Kidney (tissue), 14 donors: ENCODE results near the gene DYRK2. TPM values are rescaled to one million over a fixed set of nuclear protein-coding genes. Genes with fewer than 3 reads are reported as not detected.

Experiments used
- DNase-seq, 5 donors: peaks; one replicate each; pipeline ENCODE4 v3.0.0-alpha.2; 2013 to 2020
- FAIRE-seq: peaks from 2 replicates; lab custom pipeline; 2012; peaks lifted over from hg19 to GRCh38; lab: Jason Lieb, UNC
- H3K27ac ChIP-seq, 2 donors: one replicate each; pipeline ENCODE4 v1.7.0; 2013; ENCODE audit warnings: low read depth in 2 of 2, low read length in 2 of 2, inconsistent platforms in 1 of 2
- H3K27me3 ChIP-seq: one replicate; pipeline ENCODE4 v1.7.1; 2013; ENCODE audit warnings: low read length, inconsistent platforms; ENCODE audit not compliant: control insufficient read depth, insufficient read depth
- H3K36me3 ChIP-seq, 3 donors: one replicate each; pipeline versions ENCODE4 v1.7.0 to v1.7.1; 2013; ENCODE audit warnings: low read length in 3 of 3, control low read depth in 1 of 3, inconsistent platforms in 1 of 3; ENCODE audit not compliant: insufficient read depth in 3 of 3, control insufficient read depth in 2 of 3
- H3K4me1 ChIP-seq, 3 donors: one replicate each; pipeline versions ENCODE4 v1.7.0 to v1.7.1; 2013; ENCODE audit warnings: low read length in 3 of 3, inconsistent platforms in 1 of 3, low read depth in 1 of 3; ENCODE audit not compliant: control insufficient read depth in 2 of 3, insufficient read depth in 2 of 3
- H3K4me3 ChIP-seq, 3 donors: one replicate each; pipeline versions ENCODE4 v1.7.0 to v1.8.1; 2013; ENCODE audit warnings: low read length in 3 of 3, control low read depth in 1 of 3, inconsistent platforms in 1 of 3
- H3K9ac ChIP-seq, 3 donors: one replicate each; pipeline versions ENCODE4 v1.7.0 to v1.7.1; 2013; ENCODE audit warnings: low read length in 3 of 3, control low read depth in 1 of 3, inconsistent platforms in 1 of 3
- H3K9me3 ChIP-seq, 3 donors: one replicate each; pipeline versions ENCODE4 v1.7.0 to v1.7.1; 2013; ENCODE audit warnings: low read length in 3 of 3, control low read depth in 1 of 3, inconsistent platforms in 1 of 3; ENCODE audit not compliant: control insufficient read depth in 2 of 3, insufficient read depth in 1 of 3
- CTCF ChIP-seq: IDR thresholded peaks from 3 replicates; pipeline ENCODE4 v1.5.1; 2012; ENCODE audit warnings: mild to moderate bottlenecking, moderate library complexity, borderline replicate concordance; ENCODE audit not compliant: insufficient read depth; ENCODE audit errors: extremely low read depth
- intact Hi-C: fragments of 100-400 bp; cut with DNase I; formaldehyde crosslinking; loops from one replicate; pipeline ENCODE4 v1.11.1; 2022
- polyA plus RNA-seq: library from polyadenylated mRNA; stranded (reverse); fragments of 350-450 nt; fragmentation: Illumina TruSeq; extraction: RNeasy Lipid Tissue Mini Kit (QIAGEN cat#74804); gene quantifications from one replicate; pipeline ENCODE4 v1.2.3, GENCODE V29; 2014; ENCODE audit warnings: low read depth, low replicate concordance; ENCODE audit not compliant: insufficient read depth
- total RNA-seq: library from RNA; stranded (reverse); fragmentation: NEBNext Ultra II Directional; extraction: Animal tissue kit (Norgen Biotek cat#: 25700); gene quantifications from one replicate; pipeline ENCODE4 v1.2.1, GENCODE V29; 2021
- donor health status: control.
- donor health status: control.
- donor health status: control.
- donor health status: control.
- donor health status: control.
- donor health status: DM: yes; HTN: yes; CAD: no.
- donor health status: Normal renal cell carcinoma (clear cell type).

The DYRK2 gene
- total and polyA plus RNA-seq, 2 donors from 2014 or later: 2.8 to 35.4 TPM

- H3K4me3 ChIP-seq: no peak overlapping the region
- no peaks in the 10 kb centered on the region for H3K4me1 ChIP-seq
- intact Hi-C loops: no loop called here
- H3K27ac ChIP-seq: no peak overlapping the region
- FAIRE-seq (no peak), DNase-seq (no peak)
- no peaks in the 10 kb centered on the region for H3K9me3 ChIP-seq
- H3K9ac ChIP-seq: no peak overlapping the region
- H3K36me3 ChIP-seq: no peaks in the 10 kb centered on the region
- no peak for TF ChIP-seq CTCF
- H3K27me3 ChIP-seq: no peaks in the 10 kb centered on the region
Measured at GRCh38 chr12:67692966-67693365, 44.4 kb downstream of the DYRK2 start.

DNA sequence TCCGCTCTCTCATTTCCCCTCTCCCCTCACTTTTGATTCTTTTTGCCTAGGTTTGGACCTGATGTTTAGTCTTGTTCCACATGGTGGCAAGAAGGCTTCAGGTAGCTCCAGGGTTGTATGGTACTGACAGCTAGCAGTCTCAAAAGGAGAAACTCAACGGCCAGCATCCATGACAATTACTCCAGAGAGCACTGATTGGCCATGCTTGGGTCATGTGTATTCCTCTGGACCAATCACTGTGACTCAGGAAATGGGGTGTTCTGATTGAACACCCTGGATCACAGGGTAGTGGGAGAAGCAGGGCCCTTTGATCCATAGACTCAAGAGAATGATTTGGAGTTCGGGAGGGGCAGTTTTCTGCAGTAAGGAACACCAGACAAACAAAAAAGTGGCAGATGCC, 45.3 kb downstream of the DYRK2 start:
- DNase-seq (no peak), FAIRE-seq (no peak)
- Histone ChIP-seq H3K27ac (no peak overlapping the region), H3K9me3 (no peaks in the 10 kb centered on the region), H3K27me3 (no peaks in the 10 kb centered on the region), H3K4me1 (no peaks in the 10 kb centered on the region), H3K36me3 (no peaks in the 10 kb centered on the region), H3K9ac (no peak overlapping the region), H3K4me3 (no peak overlapping the region)
- intact Hi-C loops: no loop called here
- no peak for TF ChIP-seq CTCF

DNA sequence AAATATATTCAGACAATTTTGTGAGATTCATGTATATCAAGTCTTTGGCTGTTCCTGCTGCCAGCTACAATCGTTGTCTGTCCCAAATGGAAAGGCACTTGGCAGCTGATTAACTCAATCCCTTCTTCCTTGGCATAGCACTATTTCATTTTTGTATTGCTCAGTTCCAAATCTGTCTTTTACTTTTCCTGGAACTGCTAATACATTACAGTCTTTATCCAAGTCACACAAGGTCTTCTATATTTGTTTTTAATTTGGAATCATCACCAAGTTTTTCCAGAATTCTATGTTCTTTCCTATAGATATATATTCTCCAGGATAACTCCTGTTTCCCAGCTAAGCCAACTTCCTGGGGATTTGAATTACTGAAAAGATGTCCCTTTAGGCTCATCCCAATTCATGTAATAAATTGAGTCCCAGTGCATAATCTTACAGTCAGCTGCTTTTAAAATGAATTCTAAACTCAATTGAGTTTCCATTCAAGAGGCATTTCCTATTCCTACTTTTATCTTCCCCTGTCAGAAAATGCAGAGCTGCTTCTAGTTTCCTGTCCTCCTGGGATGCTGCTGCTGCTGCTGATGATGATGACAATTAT, 45.9 kb downstream of the DYRK2 start:
- H3K36me3 ChIP-seq: no peaks in the 10 kb centered on the region
- no peaks in the 10 kb centered on the region for H3K9me3 ChIP-seq
- no peak overlapping the region for H3K9ac ChIP-seq
- H3K4me1 ChIP-seq: no peaks in the 10 kb centered on the region
- no peak for TF ChIP-seq CTCF
- no peak overlapping the region for H3K4me3 ChIP-seq
- intact Hi-C loops: no loop called here
- H3K27me3 ChIP-seq: no peaks in the 10 kb centered on the region
- H3K27ac ChIP-seq: no peak overlapping the region
- FAIRE-seq (no peak), DNase-seq (no peak)

DNA sequence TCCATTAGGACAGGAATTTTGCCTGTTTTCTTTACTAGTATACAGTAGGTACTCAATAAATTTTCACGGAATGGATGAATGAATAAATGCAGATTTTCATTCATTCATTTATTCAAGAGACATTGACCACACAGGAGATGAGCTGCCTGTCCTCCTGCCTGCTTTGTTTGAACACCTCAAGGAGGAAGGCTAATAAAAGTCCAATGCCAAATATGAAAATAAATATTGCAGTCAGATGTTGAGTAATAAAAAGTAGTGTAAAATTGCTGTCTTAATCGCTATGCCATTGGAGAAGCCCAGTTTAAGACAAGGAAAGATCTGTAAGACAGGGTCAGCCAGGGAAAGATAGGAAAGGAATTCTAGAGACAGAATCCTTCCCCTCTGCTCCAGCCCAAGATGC, 47.4 kb downstream of the DYRK2 start:
- FAIRE-seq (no peak), DNase-seq (no peak)
- Histone ChIP-seq H3K4me3 (no peak overlapping the region), H3K27ac (no peak overlapping the region), H3K9ac (no peak overlapping the region), H3K27me3 (no peaks in the 10 kb centered on the region), H3K4me1 (no peaks in the 10 kb centered on the region), H3K9me3 (no peaks in the 10 kb centered on the region), H3K36me3 (no peaks in the 10 kb centered on the region)
- intact Hi-C loops: no loop called here
- no peak for TF ChIP-seq CTCF
